ENCODE data around the gene RNASE8. TPM values are rescaled to one million over a fixed set of nuclear protein-coding genes. Genes with fewer than 3 reads are reported as not detected.

The RNASE8 gene, protein sequence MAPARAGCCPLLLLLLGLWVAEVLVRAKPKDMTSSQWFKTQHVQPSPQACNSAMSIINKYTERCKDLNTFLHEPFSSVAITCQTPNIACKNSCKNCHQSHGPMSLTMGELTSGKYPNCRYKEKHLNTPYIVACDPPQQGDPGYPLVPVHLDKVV
- not detected in 2 replicates for total RNA-seq

DNA sequence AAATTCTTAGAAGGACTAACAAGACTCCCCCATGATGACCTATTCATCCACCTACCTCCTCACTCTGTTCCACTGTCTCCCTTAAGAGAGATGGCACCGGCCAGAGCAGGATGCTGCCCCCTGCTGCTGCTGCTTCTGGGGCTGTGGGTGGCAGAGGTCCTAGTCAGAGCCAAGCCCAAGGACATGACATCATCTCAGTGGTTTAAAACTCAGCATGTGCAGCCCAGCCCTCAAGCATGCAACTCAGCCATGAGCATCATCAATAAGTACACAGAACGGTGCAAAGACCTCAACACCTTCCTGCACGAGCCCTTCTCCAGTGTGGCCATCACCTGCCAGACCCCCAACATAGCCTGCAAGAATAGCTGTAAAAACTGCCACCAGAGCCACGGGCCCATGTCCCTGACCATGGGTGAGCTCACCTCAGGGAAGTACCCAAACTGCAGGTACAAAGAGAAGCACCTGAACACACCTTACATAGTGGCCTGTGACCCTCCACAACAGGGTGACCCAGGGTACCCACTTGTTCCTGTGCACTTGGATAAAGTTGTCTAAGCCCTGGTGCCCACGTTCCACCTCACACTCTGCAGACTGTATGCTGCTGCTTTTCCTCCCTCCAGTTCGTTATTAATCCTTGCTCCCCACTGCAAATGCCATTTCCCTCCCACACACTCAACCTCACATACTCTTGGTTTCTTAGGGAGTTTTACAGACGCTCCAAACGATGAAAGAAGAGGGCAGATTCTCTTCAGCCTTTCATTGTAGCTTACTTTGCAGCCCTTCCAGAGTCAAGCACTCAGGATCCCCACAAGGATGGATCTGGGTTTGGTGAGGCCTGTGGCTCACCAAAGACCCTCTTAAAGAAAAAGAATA is at the start of gene RNASE8:
RNASE8 (plus strand) TSS at position 20 of the 873 bp plus-strand sequence; CDS start at position 91, 71 bp downstream.

DNA sequence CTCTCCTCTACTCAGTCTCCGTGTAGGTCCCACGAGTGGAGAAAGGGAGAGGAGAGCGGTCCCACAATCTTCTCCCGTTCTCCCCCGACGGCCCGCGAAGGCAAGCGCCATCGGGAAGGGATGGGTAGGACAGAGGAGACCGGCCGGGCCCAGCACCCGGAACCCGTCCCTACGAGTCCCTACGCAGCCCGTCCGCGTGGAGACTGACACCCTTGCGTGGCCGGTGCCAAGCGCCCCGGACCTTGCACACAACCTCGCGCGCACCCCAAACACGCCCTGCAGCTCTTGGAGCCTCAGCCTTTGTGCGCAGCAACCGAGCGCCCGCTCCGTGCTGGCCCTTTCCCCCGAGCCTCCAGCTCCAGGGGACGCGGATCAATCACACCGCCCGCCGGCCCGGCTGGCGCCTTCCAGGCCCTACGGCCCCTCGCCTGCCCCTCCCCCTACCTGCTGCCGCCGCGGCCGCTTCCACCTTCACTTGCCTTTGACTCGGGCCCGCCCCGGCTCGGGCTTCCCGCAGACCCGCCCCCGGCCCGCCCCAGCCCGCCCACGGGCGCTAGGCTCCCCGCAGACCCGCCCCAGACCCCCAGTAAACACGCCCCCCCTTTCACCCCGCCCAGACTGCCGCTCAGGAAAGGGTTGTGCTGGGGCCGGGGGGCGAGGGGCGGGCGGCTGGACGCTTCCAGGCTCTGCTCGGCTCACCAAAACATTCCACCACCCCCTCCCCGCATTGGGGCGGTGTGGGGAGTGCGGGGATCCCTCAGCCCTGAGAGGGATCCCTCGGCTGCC is 32.8 kb upstream of the RNASE8 start, which contains the start of gene NDRG2:
NDRG2 (minus strand) TSS at position 477 of the 786 bp plus-strand sequence. CDS start 1,746 bp downstream, outside the sequence.

DNA sequence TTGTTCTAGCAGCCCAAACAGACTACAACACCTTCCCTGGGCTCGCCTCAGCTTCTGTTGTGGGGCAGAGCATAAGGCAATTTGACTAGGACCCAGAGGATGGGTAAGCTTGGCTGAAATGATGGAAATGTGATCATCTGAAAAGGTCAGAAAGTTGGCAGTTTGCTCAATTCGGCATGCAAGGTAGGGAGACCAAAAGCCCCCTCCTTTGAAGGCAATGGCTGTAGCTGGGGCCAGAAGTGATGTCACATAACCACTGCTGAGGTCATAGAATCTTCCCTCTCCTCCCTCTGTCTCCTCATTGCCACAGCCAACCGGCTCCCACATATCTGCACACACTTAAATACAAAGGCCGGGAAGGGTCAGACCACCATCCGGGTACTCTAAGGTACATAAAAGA is 27.7 kb upstream of the RNASE8 start, which contains the start of gene TPPP2:
TPPP2 (plus strand) TSS at position 301 of the 400 bp plus-strand sequence. CDS start 365 bp downstream, outside the sequence.

DNA sequence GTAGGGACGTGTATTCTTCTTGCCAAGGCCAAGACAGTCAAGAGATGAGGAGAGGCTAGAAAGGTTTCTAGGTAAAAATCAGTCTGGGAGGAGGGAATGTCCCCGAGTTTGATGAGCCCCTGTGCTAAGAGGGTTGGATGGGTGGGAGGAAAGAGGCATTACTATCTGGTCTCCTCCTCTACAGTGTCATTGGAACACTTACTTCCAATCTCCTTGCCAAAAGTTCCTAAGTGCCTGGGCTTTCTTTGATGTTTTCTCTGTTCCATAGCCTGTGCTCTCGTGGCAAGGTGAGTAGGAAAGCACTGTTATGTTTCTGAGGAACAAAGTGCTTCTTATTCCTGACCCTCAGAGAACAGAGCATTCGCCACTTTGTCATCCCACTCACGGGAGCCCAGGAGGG is 22.9 kb upstream of the RNASE8 start, which contains the start of gene RNASE13:
RNASE13 (minus strand) TSS at position 101 of the 400 bp plus-strand sequence. CDS start 519 bp downstream, outside the sequence.

DNA sequence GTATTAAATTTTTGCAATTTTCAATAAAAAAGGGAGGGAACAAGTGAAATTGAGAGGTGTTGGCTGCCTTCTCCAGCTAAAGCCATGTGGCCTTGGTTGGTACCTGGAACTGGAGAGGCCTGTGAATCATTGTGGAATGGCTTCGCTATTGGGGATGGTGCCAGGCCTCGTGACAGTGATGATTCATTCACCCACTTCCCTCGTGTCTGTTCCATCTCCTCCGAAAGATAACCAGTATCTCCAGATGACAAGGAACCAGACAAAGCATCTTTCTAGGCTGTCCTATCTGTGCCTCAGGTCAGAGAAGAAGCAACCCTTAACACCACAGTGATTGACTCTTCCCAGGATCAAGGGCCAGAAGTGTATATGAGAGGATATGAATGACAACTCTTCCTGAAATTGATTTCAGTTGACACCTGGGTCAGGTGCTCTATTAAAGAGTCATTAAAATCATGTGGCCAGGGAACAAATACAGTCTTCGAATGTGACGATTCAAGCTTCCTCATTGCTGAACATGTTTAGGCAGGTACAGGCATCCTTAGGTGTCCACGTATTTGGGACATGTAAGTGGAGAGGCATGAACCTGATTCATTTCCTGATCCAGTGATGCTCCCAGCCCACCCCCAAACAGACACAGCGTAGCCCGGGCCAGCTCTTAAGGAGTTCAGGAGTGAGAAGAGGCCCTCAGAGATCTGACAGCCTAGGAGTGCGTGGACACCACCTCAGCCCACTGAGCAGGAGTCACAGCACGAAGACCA is 15.8 kb upstream of the RNASE8 start, which contains the start of gene RNASE7:
RNASE7 (plus strand) TSS at position 687 of the 758 bp plus-strand sequence. CDS start 631 bp downstream, outside the sequence.

DNA sequence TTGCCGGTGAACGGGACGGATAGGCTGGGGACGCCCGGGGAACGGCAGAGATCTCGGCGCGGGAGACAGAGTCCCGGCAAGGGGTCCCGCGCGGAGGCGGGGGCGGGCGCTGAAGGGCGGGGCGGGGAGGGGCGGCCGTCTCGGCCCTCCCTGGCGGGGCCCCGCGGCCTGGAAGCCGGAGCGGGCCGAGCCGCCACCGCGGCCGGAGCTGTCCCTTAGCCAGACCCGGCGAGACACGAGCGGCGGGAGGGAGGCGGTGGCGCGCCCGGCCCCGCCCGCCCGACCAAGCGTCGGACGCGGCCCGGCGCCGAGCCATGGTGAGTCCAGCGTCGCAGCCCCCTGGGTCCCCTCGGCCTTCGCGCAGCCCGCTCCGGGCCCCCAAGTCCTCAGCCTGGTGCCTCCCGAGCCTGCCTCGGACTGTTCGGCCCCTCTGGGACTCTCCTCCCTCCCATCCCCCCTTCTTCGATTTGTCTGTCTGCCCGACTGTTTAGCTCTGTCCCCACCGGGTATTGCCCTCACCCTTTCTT is 12.5 kb downstream of the RNASE8 start, which contains the start of gene ARHGEF40:
ARHGEF40 (plus strand) TSS at position 222 of the 527 bp plus-strand sequence; CDS start at position 315, 93 bp downstream.

DNA sequence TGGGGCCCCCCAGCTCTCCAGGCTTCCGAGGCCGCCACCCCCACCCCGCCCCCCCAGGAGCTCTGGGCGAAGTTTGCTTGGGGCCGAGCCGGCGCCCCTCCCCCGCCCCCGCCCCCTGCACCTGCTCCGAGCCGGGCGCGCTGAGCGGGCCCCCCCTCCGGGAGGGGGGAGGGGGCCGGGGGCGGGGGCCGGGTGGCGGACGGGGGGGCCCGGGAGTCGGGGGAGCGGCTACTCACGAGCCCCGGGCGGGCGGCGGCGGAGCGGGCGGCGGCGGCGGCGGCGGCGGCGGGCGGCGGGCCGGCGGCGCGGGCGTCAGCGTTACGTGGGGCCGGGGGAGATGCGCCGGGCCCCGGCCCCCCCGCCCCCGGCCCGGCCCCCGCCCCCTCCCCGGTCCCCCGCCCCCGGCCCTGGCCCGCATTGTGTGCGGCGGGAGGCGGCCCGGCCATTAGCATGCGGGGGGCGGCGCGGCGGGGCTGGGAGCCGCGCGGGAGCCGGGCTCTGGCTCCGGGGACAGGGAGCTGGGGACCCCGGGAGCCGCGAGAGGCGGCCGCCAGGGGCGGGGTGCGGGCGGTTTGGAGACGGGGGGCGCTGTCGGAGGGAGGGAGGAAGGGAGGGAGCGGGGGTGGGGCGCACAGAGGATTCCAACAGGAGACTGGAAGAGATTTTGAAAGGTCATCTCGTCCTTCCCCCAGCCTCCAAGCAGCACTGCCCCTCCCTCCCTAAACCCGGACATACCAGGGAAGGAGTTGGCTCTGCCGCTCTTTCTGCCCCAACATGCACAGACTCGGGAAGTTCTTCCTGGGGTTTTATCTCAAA is 40.7 kb downstream of the RNASE8 start, which contains the start of gene ZNF219:
ZNF219 (minus strand) TSS at position 580 of the 816 bp plus-strand sequence. CDS start 5,064 bp downstream, outside the sequence.

DNA sequence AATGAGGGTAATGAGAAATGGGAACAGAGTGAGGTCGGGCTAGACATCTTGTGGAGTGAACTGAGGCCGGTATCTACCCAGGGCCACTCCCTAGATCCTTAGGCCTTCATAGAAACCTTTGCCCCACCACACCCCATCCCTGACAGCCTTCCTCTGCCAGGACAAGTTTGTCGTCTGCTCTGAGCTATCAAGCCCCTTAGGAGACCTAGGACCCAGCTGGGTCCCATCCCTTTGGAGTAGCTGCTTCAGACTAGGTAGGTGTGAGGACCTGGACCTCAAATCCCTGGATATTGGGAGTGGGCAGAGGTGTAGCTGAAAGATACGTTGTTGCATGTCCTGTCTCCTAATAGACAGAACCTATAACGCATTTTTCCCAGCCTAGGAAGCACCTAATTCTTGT is 43.3 kb downstream of the RNASE8 start, which contains the start of gene TMEM253:
TMEM253 (plus strand) TSS at position 136 of the 400 bp plus-strand sequence. CDS start 278 bp downstream, outside the sequence.

Other genes starting within 250 kb of the RNASE8 start
- not detected in 2 replicates for gene RNASE3, start 166.4 kb upstream of the RNASE8 start, total RNA-seq
- not detected in 2 replicates for gene RNASE2, start 102.3 kb upstream of the RNASE8 start, total RNA-seq
- 16.0 and 22.2 TPM in 2 replicates for gene METTL17, start 67.8 kb upstream of the RNASE8 start, total RNA-seq
- gene SLC39A2, start 58.5 kb upstream of the RNASE8 start, total RNA-seq, result not detected in 2 replicates
- gene NDRG2, start 32.8 kb upstream of the RNASE8 start, total RNA-seq, result 5.7 and 7.2 TPM in 2 replicates
- gene TPPP2, start 27.6 kb upstream of the RNASE8 start, total RNA-seq, result not detected in 2 replicates
- not detected in 2 replicates for gene RNASE13, start 23.0 kb upstream of the RNASE8 start, total RNA-seq
- not detected in 2 replicates for gene RNASE7, start 15.5 kb upstream of the RNASE8 start, total RNA-seq
- 7.4 and 11.6 TPM in 2 replicates for gene ARHGEF40, start 12.5 kb downstream of the RNASE8 start, total RNA-seq
- 1.4 and 2.4 TPM in 2 replicates for gene ZNF219, start 40.8 kb downstream of the RNASE8 start, total RNA-seq
- gene TMEM253, start 43.2 kb downstream of the RNASE8 start, total RNA-seq, result 0.09 and 0.11 TPM in 2 replicates
- gene OR5AU1, start 98.2 kb downstream of the RNASE8 start, total RNA-seq, result not detected in 2 replicates
- gene HNRNPC, start 211.6 kb downstream of the RNASE8 start, total RNA-seq, result 669 and 675 TPM in 2 replicates
- 0.33 and 0.69 TPM in 2 replicates for gene RPGRIP1, start 222.3 kb downstream of the RNASE8 start, total RNA-seq

All from dermis lymphatic vessel endothelial cell (primary cell).